Endothelial cell of hepatic sinusoid (primary cell): Measurements from ENCODE around the gene ELF2.
"Not testable (repeated sequence)": the region's sequence is repeated elsewhere in the genome, so short reads cannot be mapped to it uniquely, and the experiment has no call there.

Experiments used
- in situ Hi-C: cut with HindIII; loops from 2 replicates; pipeline ENCODE4 v1.10.0; 2017; ENCODE audit warnings: low sequenced_read_pairs

Gene ELF2

DNA sequence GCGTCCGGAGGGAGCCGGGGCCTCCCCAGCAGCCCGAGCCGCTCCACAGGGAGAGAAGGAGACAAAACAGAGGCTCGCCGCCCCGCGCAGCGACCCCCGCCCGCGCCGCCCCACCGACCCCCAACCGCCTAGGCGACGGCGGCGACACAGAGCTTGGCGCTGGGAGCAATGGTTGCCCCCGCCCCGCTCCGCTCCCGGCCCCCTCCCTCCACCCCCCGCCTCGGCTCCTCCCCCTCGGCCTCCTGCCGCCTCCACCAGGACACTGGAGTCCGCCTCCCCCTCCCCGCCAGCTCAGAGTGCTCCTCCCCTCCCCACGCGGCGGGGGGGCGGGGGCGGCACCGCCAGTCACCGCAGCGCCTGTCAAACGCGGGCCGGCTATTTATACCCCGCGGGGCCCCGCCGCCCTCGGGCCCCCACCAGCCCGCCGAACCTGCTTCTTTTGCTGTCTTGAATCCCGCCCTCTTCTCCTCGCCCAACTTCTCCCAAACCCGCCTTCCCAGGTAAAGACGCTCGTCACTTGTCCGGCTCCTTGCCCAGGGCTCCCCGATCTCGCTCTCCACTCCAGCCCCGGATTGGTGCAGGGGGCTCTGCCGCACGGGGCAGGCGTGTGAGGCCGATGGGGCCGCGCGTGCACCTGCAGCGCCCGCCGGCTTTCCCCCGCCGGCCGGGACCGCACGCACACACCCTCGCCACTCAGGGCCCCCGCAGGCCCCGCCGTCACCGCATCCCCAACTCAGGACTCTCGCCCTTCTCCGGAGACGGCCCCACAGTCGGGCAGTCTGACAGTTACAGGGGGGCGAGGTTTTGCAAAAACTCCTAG, at the start of gene ELF2:
TSS of gene ELF2 (minus strand) at position 170 of the 820 bp plus-strand sequence. CDS start 39,517 bp downstream, outside the sequence.
- in situ Hi-C loops: no loop called here

DNA sequence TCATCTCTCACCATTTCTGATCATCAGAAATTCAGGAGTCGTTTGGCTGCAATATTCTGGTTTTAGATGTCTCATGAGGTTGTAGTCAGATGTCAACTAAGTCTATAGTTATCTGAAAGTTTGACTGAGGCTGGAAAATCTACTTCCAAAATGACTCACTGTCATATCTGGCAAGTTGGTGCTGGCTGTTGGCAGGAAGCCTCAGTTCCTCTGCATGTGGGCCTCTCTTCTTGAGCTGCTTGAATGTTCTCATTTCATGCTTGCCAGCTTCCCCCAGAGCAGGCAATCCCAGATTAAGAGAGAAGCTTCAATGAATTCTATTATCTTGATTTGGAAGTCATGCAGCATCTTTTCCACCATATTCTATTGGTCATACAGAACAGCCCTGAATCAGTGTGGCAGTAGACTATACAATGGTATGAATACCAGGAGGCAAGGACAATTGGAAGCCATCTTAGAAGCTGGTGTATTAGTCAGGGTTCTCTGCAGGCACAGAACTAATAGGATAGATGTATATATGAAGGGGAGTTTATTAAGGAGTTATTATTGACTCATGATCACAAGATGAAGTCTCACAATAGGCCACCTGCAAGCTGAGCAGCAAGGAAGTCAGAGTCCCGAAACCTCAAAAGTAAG, 46.8 kb upstream of the ELF2 start:
- in situ Hi-C loops: no loop called here

DNA sequence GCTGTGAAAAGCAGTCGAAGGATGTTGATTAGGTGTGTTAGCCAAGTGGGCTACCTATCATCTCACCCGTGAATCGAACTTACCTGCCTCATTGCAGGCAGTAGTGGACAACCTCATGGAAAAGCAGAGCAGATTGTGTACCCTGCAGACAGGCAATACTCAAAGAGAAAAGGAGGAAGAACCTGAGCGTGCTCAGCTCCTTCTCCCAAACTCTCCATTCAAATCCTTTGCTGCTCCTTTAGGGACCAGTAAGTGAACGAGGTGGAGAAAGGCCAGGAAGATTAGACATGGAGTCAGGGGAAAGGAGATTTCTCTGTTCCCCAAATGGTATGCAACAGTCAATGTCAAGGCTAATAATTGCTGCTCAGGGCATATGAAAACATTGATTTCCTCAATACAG, 45.2 kb upstream of the ELF2 start:
- in situ Hi-C loops: no loop called here

DNA sequence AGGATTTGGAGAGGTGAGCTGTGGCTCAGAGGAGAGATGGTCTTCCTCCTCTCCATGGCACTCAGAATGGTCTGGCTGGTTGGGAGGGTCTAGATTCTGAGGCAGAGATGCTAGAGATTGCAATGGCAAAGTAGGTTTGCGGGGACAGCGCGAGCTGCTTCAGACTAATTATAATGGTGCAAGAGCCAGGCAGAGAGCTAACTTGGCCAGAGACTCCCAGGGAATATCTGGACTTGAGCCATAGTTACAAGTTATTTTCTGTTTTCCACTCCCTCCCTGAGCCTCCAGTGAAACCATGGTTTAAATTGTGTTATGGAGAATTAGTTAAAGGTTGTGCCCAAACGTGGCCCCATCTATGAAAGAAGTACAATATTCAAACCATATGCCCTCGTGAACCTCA, 44.7 kb upstream of the ELF2 start:
- in situ Hi-C loops: no loop called here

DNA sequence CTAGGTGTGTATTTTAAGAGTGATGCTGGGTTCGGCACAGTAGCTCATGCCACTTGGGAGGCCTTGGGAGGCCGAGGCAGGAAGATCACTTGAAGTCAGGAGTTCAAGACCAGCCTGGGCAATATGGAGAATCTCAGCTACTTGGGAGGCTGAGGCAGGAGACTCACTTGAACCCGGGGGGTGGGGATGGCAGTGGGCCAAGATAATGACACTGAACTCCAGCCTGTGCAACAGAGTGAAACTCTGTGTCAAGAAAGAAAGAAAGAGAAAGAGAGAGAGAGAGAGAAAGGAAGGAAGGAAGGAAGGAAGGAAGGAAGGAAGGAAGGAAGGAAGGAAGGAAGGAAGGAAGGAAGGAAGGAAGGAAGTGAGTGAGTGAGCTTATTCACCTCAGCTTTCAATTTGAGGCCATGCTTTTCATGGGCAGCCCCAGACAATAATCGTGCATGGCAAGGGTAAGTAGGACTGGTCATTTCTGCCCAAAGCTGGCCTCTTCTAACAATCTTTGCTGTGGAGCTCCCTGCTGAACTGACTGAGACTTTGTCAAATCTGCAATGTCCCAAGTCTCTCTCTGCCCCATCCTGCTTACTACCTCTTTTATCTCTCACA, 42.5 kb upstream of the ELF2 start:
- in situ Hi-C loops: no loop called here

DNA sequence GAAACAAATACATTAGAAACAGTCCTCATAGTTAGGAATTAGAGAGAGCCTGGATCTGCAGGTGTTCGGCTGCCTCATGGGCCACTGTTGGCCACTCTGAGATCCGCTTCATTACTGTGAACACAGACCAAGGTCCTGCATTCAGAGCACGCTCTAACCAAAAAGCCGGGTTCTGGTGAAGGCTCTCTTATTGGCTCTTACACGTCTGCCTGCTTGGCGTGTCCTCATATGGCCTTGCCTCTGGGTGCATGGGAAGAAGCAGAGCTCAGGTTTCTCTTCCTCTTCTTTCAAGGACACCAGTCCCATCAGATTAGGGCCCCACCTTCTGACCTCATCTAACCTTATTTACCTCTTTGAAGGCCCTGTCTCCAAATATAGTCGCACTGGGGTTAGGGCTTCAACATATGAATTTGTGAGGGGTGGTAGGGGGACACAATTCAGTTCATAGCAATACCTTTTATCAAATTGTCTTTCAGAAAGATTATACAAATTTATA, 37.1 kb upstream of the ELF2 start:
- in situ Hi-C loops: no loop called here

DNA sequence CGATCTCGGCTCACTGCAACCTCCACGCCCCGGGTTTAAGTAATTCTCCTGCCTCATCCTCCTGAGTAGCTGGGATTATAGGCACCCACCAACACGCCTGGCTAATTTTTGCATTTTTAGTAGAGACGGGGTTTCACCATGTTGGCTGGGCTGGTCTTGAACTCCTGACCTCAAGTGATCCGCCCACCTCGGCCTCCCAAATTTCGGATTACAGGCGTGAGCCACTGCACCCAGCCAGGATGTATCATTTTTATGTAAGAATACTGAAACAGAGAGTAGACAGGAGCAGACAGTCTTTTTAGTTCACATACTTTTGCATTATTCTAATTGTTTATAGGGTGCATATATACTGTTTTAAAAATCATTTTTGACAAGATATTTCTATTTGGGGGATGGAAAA, 36.6 kb upstream of the ELF2 start:
- in situ Hi-C loops: not testable (repeated sequence)

DNA sequence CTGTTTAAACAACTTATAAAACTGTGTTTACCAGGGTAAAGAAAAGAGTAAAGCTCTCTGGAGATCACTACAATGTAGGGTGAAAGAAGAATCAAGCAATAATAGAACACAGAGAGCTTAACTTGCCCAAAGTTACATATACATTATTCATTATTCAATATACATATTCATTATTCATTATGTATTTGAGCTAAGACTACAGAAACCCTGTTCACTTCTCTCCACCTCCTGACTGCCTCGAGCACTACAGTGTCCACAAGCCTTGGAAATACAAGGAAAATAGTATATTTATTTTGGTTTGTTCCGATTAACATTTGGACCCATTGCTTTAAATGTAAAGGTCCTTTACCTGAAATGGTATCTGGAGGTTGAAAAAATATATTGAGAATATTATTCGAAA, 35.9 kb upstream of the ELF2 start:
- in situ Hi-C loops: no loop called here

DNA sequence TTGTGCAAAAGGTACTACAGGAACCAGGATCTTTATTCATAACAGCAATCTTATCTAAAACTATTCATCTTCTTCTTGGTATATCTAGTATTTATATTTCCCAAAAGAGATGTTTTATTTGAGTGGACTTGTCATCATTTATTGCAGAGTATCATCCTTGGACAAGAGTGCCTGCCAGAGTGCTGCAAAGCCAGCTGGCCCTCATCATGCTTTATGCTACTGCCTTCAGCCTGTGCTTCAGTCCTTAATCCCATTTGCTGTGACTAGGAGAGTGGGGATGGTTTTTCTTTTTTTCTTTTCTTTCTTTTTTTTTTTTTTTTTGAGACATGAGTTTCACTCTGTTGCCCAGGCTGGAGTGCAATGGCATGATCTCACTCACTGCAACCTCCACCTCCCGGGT, 33.5 kb upstream of the ELF2 start:
- in situ Hi-C loops: no loop called here

DNA sequence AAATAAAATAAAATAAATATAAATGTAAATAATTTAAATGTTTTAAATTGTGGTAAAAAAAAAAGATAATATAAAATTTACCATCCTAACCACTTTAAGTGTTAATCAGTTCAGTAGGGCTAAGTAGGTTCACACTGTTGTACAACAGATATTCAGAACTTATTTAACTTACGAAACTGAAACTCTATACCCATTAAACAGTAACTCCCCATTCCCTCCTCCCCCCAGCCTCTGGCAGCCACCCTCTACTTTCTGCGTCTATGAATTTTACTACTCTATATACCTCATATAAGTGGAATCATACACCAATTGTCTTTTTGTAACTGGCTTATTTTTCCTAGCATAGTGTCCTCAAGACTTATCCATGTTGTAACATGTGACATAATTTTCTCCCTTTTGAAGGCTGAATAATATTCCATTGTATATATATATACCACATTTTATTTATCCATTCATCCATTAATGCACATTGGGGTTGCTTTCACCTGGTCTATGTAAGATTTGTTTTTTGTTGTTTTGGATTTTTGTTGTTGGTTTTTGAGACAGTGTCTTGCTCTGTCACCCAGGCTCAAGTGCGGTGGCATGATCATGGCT, 32.5 kb upstream of the ELF2 start:
- in situ Hi-C loops: no loop called here

DNA sequence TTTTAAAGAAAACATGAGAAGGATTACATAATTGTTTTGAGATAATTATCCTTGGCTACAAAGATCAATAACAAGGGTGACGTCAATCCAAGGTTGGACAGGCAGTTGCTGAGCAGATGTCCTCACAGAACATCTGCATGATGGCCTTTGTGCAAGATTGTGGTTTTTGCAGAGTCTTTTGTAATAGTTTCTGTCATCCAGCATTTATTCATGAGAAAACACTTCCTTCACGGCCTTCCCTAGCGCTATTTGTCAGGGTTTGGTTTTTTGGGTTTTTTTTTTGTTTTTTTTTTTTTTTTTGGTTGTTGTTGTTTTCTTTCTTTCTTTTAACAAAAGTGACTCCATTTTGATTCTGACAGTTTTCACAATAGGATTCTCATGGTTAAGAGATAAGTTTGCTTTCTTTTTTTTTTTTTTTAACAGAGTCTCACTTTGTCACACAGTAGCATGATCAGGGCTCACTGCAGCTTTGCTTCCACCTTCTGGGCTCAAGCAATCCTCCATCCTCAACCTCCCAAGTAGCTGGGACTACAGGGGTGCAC, 31.5 kb upstream of the ELF2 start:
- in situ Hi-C loops: no loop called here

DNA sequence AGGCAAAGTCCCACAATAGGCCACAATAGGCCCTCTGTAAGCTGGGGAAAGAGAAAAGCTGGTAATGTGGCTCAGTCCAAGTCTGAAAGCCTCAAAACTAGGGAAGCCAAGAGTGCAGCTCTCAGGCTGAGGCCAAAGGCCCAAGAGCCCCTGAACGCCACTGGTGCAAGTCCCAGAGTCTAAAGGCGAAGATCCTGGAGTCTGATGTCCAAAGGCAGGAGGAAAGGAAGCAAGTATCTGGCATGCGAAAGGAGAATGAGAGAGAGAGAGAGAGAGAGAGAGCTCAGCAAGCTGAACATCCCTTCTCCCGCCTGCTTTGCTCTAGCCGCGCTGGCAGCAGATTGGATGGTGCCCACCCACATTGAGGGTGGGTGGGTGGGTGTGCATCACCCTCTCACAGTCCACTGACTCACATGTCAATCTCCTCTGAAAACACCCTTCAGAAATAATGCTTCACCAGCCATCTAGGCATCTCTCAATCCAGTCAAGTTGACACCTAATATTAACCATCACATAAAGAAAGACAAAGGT, 30.9 kb upstream of the ELF2 start:
- in situ Hi-C loops: no loop called here

DNA sequence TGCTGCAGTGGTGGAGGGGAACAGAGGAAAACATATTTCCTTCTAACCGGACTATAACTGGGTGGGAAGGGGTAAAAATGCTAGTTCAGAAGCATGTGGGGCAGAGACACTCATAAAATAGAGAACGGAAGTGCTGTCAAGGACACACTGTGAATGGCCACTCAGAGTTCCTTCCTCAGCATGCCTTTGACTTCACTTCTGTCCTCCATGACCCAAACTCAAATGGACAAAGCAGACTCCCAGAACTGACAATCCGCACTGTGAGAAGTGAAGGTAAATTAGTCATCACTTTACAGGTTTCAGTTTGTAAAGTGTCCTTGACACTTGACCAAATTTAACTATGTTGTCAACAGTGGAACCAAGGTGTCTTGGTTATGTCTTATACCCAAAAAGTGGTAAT, 30.2 kb upstream of the ELF2 start:
- in situ Hi-C loops: no loop called here

DNA sequence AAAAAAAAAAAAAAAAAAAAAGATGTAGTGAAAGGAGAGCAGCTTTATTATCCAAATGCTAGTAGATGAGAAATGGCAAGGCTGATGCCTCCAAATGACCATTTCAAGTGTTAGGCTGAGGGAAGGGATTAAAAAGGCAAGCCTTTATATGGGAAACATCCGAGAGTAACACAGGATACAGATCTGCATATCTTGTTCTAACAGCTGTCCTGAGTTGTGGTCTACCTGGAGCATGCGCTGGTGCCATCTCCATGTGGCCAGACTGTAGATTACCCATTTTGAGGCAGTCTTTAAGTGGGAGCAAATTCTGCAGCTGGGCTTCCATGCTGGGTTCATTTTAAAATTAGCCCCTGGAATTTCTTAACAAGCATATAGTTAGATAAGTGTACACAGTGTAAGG, 26.0 kb upstream of the ELF2 start:
- in situ Hi-C loops: no loop called here

DNA sequence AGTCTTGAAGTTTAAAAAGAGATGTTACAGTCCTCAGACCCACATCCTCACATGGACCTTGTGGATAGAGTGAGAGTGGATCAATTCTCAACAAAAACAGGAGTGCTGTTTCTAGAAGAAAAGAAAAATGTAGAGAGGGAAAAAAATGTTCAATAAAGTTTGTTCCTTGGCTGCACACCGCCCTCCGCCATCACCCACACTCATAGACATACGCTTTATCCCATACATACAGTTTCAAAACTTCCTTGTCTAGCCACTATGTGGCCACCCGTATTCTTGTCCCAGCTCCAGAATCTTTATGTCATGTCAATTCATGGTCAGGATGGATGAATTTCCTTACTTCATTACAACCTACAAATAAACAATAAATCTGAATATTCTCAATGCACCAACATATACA, 23.5 kb upstream of the ELF2 start:
- in situ Hi-C loops: no loop called here

DNA sequence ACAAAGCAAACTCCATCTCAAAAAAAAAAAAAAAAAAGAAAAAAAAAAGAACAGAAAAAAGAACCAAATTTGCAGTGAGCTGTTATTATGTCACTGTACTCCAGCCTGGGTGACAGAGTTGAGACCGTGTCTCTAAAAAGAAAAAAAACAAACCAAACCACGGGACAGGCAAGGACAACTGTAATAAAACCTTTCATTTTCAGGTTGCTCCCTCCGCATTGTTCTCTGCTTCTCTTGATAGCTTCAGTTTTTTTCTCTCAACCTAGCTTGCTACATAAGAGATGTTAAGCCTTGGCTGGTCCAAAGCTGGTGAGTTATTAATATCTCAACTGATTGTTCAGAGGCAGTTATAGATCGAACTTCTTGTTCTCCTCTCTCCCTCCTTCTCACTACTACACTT, 23.1 kb upstream of the ELF2 start:
- in situ Hi-C loops: no loop called here

DNA sequence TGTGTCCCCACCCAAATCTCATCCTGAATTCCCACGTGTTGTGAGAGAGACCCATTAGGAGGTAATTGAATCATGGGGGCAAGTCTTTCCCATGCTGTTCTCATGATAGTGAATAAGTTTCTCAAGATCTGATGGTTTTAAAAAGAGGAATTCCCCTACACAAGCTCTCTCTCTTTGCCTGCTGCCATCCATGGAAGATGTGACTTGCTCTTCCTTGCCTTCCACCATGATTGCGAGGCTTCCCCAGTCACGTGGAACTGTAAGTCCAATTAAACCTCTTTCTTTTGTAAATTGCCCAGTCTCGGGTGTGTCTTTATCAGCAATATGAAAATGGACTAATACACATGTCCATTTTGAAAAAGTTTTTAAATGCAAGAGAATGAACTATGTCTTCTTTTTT, 20.2 kb upstream of the ELF2 start:
- in situ Hi-C loops: not testable (repeated sequence)

DNA sequence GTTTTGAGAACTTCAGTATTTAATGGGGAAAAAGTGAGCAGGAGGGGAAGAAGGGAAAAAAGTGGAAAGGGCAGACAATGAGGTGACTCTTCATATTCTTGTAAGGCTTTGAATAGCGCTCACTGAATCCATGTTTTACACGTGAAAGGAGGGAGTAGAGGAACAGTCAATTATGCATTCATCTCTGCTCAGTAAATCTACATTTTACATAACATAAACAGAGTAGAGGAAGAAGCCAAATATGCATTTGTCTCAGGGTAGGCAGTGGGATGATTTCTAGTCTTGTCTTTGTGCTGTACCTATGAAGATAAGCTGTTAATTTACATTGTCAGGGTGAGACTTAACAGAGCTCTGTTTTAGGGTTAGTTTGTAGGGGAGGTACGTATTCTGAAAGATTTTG, 19.4 kb upstream of the ELF2 start:
- in situ Hi-C loops: no loop called here

DNA sequence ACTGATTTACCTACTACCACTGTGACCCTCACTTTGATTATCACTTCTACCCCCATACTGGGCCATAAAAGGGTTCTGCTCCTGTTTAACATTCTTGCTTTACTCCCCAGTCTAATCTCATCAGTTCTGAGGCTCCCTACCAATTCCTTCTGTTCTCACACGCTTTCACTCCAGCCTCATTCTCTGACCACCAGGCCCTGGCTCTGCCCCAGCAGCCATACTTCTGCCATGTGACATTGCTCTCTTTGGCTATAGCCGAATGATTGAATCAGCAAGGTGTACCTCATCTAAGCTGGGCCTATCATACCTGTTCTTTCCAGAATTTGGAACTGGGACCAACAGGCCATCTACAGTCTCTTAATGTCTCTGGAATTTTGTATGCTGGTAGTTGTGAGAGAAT, 14.4 kb upstream of the ELF2 start:
- in situ Hi-C loops: loop anchor here (5.0 kb wide), 1 partner anchor 36 kb away; no protein-coding TSS in a partner anchor

DNA sequence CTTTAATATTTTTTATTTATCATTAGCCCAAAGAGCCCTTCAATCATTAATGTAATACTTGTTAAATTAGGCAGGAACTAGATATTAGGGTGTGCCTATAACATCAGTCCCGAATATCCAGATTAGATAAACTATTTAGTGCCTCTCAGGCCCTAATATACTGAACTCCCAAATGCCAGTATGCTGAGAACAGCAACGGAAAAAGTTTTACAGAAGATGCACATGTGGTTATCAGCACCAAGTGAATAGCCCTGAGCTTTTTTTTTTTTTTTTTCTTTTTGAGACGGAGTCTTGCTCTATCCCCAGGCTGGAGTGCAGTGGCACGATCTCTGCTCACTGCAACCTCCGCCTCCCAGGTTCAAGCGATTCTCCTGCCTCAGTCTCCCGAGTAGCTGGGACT, 13.0 kb upstream of the ELF2 start:
- in situ Hi-C loops: loop anchor here (5.0 kb wide), 1 partner anchor 37 kb away; no protein-coding TSS in a partner anchor

DNA sequence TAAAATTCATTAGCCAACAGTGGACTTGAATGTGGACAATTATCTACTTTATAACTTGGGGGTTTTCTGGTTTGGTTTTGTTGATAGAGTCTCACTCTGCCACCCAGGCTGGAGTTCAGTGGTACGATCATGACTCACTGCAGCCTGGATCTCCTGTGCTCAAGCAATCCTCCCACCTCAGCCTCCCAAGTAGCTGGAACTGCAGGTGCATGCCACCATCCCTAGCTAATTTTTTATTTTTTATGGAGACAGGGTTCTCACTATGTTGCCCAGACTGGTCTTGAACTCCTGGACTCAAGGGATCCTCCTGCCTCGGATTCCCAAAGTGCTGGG, 12.4 kb upstream of the ELF2 start:
- in situ Hi-C loops: no loop called here
